ENCODE measurements around the gene UBIAD1.

GRCh38 chr1:11289064-11289463 lies 16.1 kb downstream of the UBIAD1 start:
- no peak for TF ChIP-seq CEBPB (IDR thresholded peaks at IDR 0.05; ENCODE audit: low read depth, low read length)
- no peak for TF ChIP-seq BHLHE40 (IDR thresholded peaks at IDR 0.05; ENCODE audit: low read depth, low read length)
- TF ChIP-seq CTCF (conservative IDR thresholded peaks at IDR 0.05; ENCODE audit: low read depth, low read length), result no peak
- no peak for TF ChIP-seq MXI1 (IDR thresholded peaks at IDR 0.05; ENCODE audit: borderline replicate concordance, low read depth, low read length)
- TF ChIP-seq, protein P1, sequence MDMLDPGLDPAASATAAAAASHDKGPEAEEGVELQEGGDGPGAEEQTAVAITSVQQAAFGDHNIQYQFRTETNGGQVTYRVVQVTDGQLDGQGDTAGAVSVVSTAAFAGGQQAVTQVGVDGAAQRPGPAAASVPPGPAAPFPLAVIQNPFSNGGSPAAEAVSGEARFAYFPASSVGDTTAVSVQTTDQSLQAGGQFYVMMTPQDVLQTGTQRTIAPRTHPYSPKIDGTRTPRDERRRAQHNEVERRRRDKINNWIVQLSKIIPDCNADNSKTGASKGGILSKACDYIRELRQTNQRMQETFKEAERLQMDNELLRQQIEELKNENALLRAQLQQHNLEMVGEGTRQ (IDR thresholded peaks at IDR 0.05; ENCODE audit: low read depth, low read length), result no peak
- no peak for TF ChIP-seq POLR2A (IDR thresholded peaks at IDR 0.05; ENCODE audit: low read depth, low read length)
- TF ChIP-seq RFX5 (IDR thresholded peaks at IDR 0.05; ENCODE audit: low read depth, low read length), result no peak
- TF ChIP-seq RAD21 (IDR thresholded peaks at IDR 0.05; ENCODE audit: low read length), result no peak
- no peak for TF ChIP-seq NFE2L2 (IDR thresholded peaks at IDR 0.05; ENCODE audit: low read depth, low read length)
- TF ChIP-seq FOS (IDR thresholded peaks at IDR 0.05; ENCODE audit: low read depth, low read length), result no peak
- TF ChIP-seq RCOR1 (IDR thresholded peaks at IDR 0.05; ENCODE audit: insufficient replicate concordance, low read length), result no peak
